ENCODE data around the gene UBA1.

Gene UBA1

DNA sequence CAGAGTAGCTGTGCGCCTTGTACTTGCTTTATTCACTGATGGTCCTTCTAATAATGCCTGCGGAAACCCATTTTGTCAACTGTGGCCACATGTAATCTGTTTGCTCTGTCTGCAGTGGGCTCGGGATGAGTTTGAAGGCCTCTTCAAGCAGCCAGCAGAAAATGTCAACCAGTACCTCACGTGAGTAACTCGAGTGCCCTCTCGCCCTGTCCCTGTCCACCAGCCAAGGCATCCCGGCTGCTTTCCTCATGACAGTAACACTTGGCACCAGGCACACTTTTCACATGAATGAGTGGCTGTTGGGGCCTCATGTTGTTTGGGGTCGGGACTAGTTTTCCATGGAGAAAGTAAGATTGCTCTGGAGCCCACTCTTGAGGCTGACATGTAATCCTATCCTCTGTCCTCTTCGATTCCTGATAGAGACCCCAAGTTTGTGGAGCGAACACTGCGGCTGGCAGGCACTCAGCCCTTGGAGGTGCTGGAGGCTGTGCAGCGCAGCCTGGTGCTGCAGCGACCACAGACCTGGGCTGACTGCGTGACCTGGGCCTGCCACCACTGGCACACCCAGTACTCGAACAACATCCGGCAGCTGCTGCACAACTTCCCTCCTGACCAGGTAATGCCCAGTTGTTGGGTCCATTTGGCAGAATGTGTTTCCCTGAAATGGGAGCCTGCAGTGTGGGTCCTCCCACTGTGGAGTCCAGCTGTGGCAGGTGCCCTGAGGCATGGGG, 16.0 kb downstream of the UBA1 start:
- no peak overlapping the region for H3K4me2 ChIP-seq (ENCODE audit: low read length)
- H3K36me3 ChIP-seq (ENCODE audit: control insufficient read depth, low read length), result peaks cover 85% of the 10 kb centered on the region
- H3K4me3 ChIP-seq (ENCODE audit: low read length), result no peak overlapping the region
- H4K20me1 ChIP-seq (ENCODE audit: control insufficient read depth, insufficient read depth, low read depth, low read length), result no peaks in the 10 kb centered on the region
- no peaks in the 10 kb centered on the region for H3K27me3 ChIP-seq (ENCODE audit: control insufficient read depth, low read length)
- H3K9me3 ChIP-seq (ENCODE audit: control insufficient read depth, insufficient read depth, low read length), result no peaks in the 10 kb centered on the region
- TF ChIP-seq, protein P1, sequence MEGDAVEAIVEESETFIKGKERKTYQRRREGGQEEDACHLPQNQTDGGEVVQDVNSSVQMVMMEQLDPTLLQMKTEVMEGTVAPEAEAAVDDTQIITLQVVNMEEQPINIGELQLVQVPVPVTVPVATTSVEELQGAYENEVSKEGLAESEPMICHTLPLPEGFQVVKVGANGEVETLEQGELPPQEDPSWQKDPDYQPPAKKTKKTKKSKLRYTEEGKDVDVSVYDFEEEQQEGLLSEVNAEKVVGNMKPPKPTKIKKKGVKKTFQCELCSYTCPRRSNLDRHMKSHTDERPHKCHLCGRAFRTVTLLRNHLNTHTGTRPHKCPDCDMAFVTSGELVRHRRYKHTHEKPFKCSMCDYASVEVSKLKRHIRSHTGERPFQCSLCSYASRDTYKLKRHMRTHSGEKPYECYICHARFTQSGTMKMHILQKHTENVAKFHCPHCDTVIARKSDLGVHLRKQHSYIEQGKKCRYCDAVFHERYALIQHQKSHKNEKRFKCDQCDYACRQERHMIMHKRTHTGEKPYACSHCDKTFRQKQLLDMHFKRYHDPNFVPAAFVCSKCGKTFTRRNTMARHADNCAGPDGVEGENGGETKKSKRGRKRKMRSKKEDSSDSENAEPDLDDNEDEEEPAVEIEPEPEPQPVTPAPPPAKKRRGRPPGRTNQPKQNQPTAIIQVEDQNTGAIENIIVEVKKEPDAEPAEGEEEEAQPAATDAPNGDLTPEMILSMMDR (IDR thresholded peaks at IDR 0.05; ENCODE audit: low read depth, low read length, poor library complexity, severe bottlenecking), result no peak
- no peak for TF ChIP-seq EZH2phosphoT487 (IDR thresholded peaks at IDR 0.05; ENCODE audit: borderline replicate concordance, low read length)
- H3K4me1 ChIP-seq (ENCODE audit: control insufficient read depth, low read length), result no peaks in the 10 kb centered on the region
- H3K9me2 ChIP-seq (replicated peaks; ENCODE audit: control insufficient read depth, low read length), result no peaks in the 10 kb centered on the region
- no peaks in the 10 kb centered on the region for H3K79me2 ChIP-seq (ENCODE audit: control insufficient read depth, low read length)
- H3K27ac ChIP-seq (ENCODE audit: low read depth, low read length), result no peak overlapping the region
- no peaks in the 10 kb centered on the region for H3F3A ChIP-seq (ENCODE audit: control insufficient read depth, insufficient read depth)

DNA sequence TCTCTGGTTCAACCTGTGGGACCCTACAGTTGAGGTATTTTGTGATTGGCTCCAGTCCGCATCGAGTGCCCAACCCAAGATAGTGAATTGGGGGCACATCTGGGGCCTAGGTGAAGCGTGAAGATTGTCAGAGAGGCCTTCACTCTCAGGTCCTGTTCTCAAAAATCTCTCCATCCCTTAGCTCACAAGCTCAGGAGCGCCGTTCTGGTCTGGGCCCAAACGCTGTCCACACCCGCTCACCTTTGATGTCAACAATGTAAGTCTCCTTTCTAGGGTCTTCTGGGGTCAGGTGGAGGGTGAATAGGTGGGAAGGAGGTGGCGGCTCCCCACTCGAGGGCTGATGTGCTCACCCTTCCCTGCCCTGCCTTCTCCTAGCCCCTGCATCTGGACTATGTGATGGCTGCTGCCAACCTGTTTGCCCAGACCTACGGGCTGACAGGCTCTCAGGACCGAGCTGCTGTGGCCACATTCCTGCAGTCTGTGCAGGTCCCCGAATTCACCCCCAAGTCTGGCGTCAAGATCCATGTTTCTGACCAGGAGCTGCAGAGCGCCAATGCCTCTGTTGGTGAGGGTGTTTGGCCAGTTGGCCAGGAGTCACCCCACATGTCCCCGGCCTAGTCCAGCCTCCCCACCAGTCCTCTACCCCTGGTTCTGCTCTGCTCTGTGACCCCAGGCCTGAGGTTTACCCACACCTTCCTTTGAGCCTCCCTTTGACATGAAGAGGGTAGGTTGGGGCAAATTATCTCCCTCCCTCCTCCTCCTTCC, 17.2 kb downstream of the UBA1 start:
- TF ChIP-seq, protein P1 (IDR thresholded peaks at IDR 0.05; ENCODE audit: low read depth, low read length, poor library complexity, severe bottlenecking), result no peak
- no peak for TF ChIP-seq EZH2phosphoT487 (IDR thresholded peaks at IDR 0.05; ENCODE audit: borderline replicate concordance, low read length)

DNA sequence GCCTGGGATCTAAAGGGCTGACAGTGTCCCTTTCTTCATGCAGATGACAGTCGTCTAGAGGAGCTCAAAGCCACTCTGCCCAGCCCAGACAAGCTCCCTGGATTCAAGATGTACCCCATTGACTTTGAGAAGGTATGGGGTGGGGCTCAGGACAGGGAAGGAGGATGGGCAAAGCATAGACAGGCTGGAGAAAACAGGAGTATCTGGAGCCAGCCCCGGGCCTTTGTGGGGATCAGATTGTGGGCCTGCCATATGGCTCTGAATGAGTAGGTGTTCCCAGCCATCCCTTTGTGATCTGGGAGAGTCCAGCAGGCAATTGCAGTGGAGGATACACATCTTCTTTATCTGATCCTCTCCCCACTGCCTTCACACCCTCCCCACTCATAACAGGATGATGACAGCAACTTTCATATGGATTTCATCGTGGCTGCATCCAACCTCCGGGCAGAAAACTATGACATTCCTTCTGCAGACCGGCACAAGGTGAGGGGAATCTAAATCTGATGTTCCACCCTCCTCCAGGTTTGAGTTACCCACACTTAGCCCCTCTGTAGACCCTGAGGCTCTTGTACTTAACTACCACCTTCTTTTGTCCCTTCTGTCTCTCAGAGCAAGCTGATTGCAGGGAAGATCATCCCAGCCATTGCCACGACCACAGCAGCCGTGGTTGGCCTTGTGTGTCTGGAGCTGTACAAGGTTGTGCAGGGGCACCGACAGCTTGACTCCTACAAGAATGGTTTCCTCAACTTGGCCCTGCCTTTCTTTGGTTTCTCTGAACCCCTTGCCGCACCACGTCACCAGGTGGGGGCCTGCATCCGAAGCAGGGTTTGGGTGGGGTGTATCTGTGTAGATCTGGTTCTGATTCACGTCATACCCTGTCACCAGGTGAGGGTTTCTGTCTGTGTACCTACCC, 19.0 kb downstream of the UBA1 start:
- Histone ChIP-seq H3K9me2 (replicated peaks; ENCODE audit: control insufficient read depth, low read length) (no peaks in the 10 kb centered on the region), H3K9me3 (ENCODE audit: control insufficient read depth, insufficient read depth, low read length) (no peaks in the 10 kb centered on the region), H3K4me2 (ENCODE audit: low read length) (no peak overlapping the region), H3K4me1 (ENCODE audit: control insufficient read depth, low read length) (peaks cover 16% of the 10 kb centered on the region), H3K27me3 (ENCODE audit: control insufficient read depth, low read length) (no peaks in the 10 kb centered on the region), H4K20me1 (ENCODE audit: control insufficient read depth, insufficient read depth, low read depth, low read length) (no peaks in the 10 kb centered on the region), H3K79me2 (ENCODE audit: control insufficient read depth, low read length) (no peaks in the 10 kb centered on the region), H3K36me3 (ENCODE audit: control insufficient read depth, low read length) (peaks cover 73% of the 10 kb centered on the region), H3F3A (ENCODE audit: control insufficient read depth, insufficient read depth) (peaks cover 8% of the 10 kb centered on the region), H3K27ac (ENCODE audit: low read depth, low read length) (no peak overlapping the region), H3K4me3 (ENCODE audit: low read length) (no peak overlapping the region)
- no peak for TF ChIP-seq EZH2phosphoT487 (IDR thresholded peaks at IDR 0.05; ENCODE audit: borderline replicate concordance, low read length)
- TF ChIP-seq, protein P1 (IDR thresholded peaks at IDR 0.05; ENCODE audit: low read depth, low read length, poor library complexity, severe bottlenecking), result no peak

More for the DNA sequence above, 17.2 kb downstream of the UBA1 start:
- Histone ChIP-seq H3K9me2 (replicated peaks; ENCODE audit: control insufficient read depth, low read length) (no peaks in the 10 kb centered on the region), H3K79me2 (ENCODE audit: control insufficient read depth, low read length) (no peaks in the 10 kb centered on the region), H3F3A (ENCODE audit: control insufficient read depth, insufficient read depth) (peaks cover 2% of the 10 kb centered on the region; the same call in 1 of the 2 replicates), H4K20me1 (ENCODE audit: control insufficient read depth, insufficient read depth, low read depth, low read length) (no peaks in the 10 kb centered on the region), H3K4me1 (ENCODE audit: control insufficient read depth, low read length) (no peaks in the 10 kb centered on the region), H3K27ac (ENCODE audit: low read depth, low read length) (no peak overlapping the region), H3K4me3 (ENCODE audit: low read length) (no peak overlapping the region), H3K27me3 (ENCODE audit: control insufficient read depth, low read length) (no peaks in the 10 kb centered on the region), H3K4me2 (ENCODE audit: low read length) (no peak overlapping the region), H3K9me3 (ENCODE audit: control insufficient read depth, insufficient read depth, low read length) (no peaks in the 10 kb centered on the region), H3K36me3 (ENCODE audit: control insufficient read depth, low read length) (peaks cover 84% of the 10 kb centered on the region)
